ENCODE results near the gene JUNB. TPM values are rescaled to one million over a fixed set of nuclear protein-coding genes. Genes with fewer than 3 reads are reported as not detected.
A peak's percentile ranks its signal among the peaks of the same experiment; 100 is the strongest.

The JUNB gene
- total RNA-seq, 1 experiment from 2014 or later = 194 TPM

- intact Hi-C loops (cut with micrococcal nuclease) = no loop called here
- DNase-seq (ENCODE audit: low read depth, low spot score) (no peak), ATAC-seq (no peak)
- Histone ChIP-seq H3K4me1 (ENCODE audit: control insufficient read depth in 1 of 2, insufficient read depth in 2 of 2, low read length in 2 of 2) (peaks cover 33 to 68% of the 10 kb centered on the region in 2 experiments), H3K27ac (ENCODE audit: low read depth, low read length) (peak overlapping the region; percentile 96), H3K27me3 (ENCODE audit: insufficient read depth, low read length) (no peaks in the 10 kb centered on the region), H3K36me3 (ENCODE audit: control insufficient read depth in 1 of 2, insufficient read depth in 2 of 2, low read length in 2 of 2) (peaks cover 2 to 4% of the 10 kb centered on the region in 2 experiments; a peak in 3 of 4 replicates), H3K79me2 (ENCODE audit: insufficient read depth, low read length) (peaks cover 20% of the 10 kb centered on the region), H3K4me2 (ENCODE audit: low read length) (peak overlapping the region; percentile 99), H3K9ac (ENCODE audit: low read length) (peak overlapping the region; percentile 93), H3K9me2 (ENCODE audit: insufficient read depth) (no peaks in the 10 kb centered on the region), H2AFZ (ENCODE audit: low read depth, low read length, poor library complexity, severe bottlenecking) (no peak overlapping the region), H3K4me3 (replicated peaks in 1 of 2; ENCODE audit: low read depth in 1 of 2, low read length in 2 of 2) (peak overlapping the region; percentile 77 to 84), H4K20me1 (ENCODE audit: insufficient read depth) (no peaks in the 10 kb centered on the region), H3K9me3 (ENCODE audit: control insufficient read depth in 1 of 2, insufficient read depth in 1 of 2, low read depth in 1 of 2, low read length in 2 of 2) (no peaks in the 10 kb centered on the region)
- RAD21 ChIA-PET (ENCODE audit: low non-redundant PET in 1 of 2, low total read pairs in 2 of 2, uncharacterized antibody in 2 of 2, unreplicated experiment in 2 of 2) = no interaction called here
- TF ChIP-seq EZH2phosphoT487 (IDR thresholded peaks at IDR 0.05; ENCODE audit: borderline replicate concordance) (no peak), EGR1 (IDR thresholded peaks at IDR 0.05; ENCODE audit: low read depth) (no peak), CEBPB (IDR thresholded peaks at IDR 0.05; ENCODE audit: low read depth) (no peak), ELF1 (IDR thresholded peaks at IDR 0.05; ENCODE audit: borderline replicate concordance, low read depth) (no peak), RAD21 (IDR thresholded peaks at IDR 0.05; ENCODE audit: low read depth) (no peak), CTCF (IDR thresholded peaks at IDR 0.05 in 2 of 3, conservative IDR thresholded peaks at IDR 0.05 in 1 of 3; ENCODE audit: borderline replicate concordance in 1 of 3, insufficient read depth in 1 of 3, low read depth in 2 of 3, low read length in 2 of 3) (no peak), POLR2A (IDR thresholded peaks at IDR 0.05; ENCODE audit: borderline replicate concordance, extremely low read depth, insufficient read depth, insufficient read length) (no peak), FOSL1 (IDR thresholded peaks at IDR 0.05; ENCODE audit: low read depth) (no peak), JUND (IDR thresholded peaks at IDR 0.05) (no peak), SIN3A (IDR thresholded peaks at IDR 0.05; ENCODE audit: low read depth) (no peak), MAX (IDR thresholded peaks at IDR 0.05) (no peak), POLR2AphosphoS5 (IDR thresholded peaks at IDR 0.05; ENCODE audit: low read depth, low read length) (no peak), ATF3 (IDR thresholded peaks at IDR 0.05) (no peak), SP1 (IDR thresholded peaks at IDR 0.05; ENCODE audit: low read depth) (no peak), ZBTB33 (IDR thresholded peaks at IDR 0.05; ENCODE audit: extremely low read depth, insufficient replicate concordance, low read length) (no peak), CBX3 (IDR thresholded peaks at IDR 0.05; ENCODE audit: low read depth) (no peak)
- BruUV-seq (replicated peaks) = no TSS peak
- POLR2A ChIA-PET = interaction anchor here (0.5 to 6.7 kb wide), 3 partner anchors 18 to 36 kb away, joined by 3 to 172 read pairs (median 98); partner anchors contain the start of gene HOOK2
- CTCF ChIA-PET = interaction anchor here (1.1 to 6.4 kb wide), 5 partner anchors 17 to 703 kb away, joined by 3 to 123 read pairs (median 52); partner anchors contain the start of gene HOOK2
Observed at GRCh38 chr19:12794196-12794941, 3.1 kb downstream of the JUNB start.
